ENCODE results near the gene TWIST1. TPM values are rescaled to one million over a fixed set of nuclear protein-coding genes. Genes with fewer than 3 reads are reported as not detected.

Gene TWIST1
- total RNA-seq, 2 donors from 2014 or later = 1.6 to 6.4 TPM

- no peaks in the 10 kb centered on the region for H3K27me3 ChIP-seq (replicated peaks; ENCODE audit: insufficient read depth)
- no peaks in the 10 kb centered on the region for H3K9me3 ChIP-seq
- H3K4me3 ChIP-seq = no peak overlapping the region
- no peaks in the 10 kb centered on the region for H3K4me1 ChIP-seq (replicated peaks)
- H3K36me3 ChIP-seq = no peaks in the 10 kb centered on the region
- TF ChIP-seq POLR2A (IDR thresholded peaks at IDR 0.05) = no peak
- TF ChIP-seq CTCF (IDR thresholded peaks at IDR 0.05) = no peak
- TF ChIP-seq POLR2AphosphoS5 (IDR thresholded peaks at IDR 0.05) = no peak
- intact Hi-C loops (cut with DNase I) = no loop called here
- DNase-seq (ENCODE audit: low spot score) = no peak
- no peak overlapping the region for H3K27ac ChIP-seq
- 59% methylated on average over 4 of the region's 4 CpGs for WGBS
Measured at GRCh38 chr7:19133390-19133789, 16.0 kb upstream of the TWIST1 start.

- Histone ChIP-seq H3K9me3 (no peaks in the 10 kb centered on the region), H3K4me1 (replicated peaks) (no peaks in the 10 kb centered on the region), H3K27me3 (replicated peaks; ENCODE audit: insufficient read depth) (no peaks in the 10 kb centered on the region), H3K36me3 (no peaks in the 10 kb centered on the region), H3K27ac (no peak overlapping the region), H3K4me3 (no peak overlapping the region)
- 52% methylated on average over 1 of the region's 1 CpG for WGBS
- DNase-seq (ENCODE audit: low spot score) = no peak
- TF ChIP-seq CTCF (IDR thresholded peaks at IDR 0.05) (no peak), POLR2A (IDR thresholded peaks at IDR 0.05) (no peak), POLR2AphosphoS5 (IDR thresholded peaks at IDR 0.05) (no peak)
- intact Hi-C loops (cut with DNase I) = no loop called here
Measured at GRCh38 chr7:19128856-19129255, 11.4 kb upstream of the TWIST1 start.

- no peak for TF ChIP-seq POLR2AphosphoS5 (IDR thresholded peaks at IDR 0.05)
- no peak for TF ChIP-seq POLR2A (IDR thresholded peaks at IDR 0.05)
- peak in 2 of 4 experiments; percentile 9 to 15 for TF ChIP-seq CTCF (IDR thresholded peaks at IDR 0.05)
- Histone ChIP-seq H3K4me1 (replicated peaks) (no peaks in the 10 kb centered on the region), H3K27me3 (replicated peaks; ENCODE audit: insufficient read depth) (peaks cover 8% of the 10 kb centered on the region), H3K27ac (no peak overlapping the region), H3K9me3 (no peaks in the 10 kb centered on the region), H3K4me3 (no peak overlapping the region), H3K36me3 (no peaks in the 10 kb centered on the region)
- no peak for DNase-seq (ENCODE audit: low spot score)
- intact Hi-C loops (cut with DNase I) = no loop called here
- WGBS = 44% methylated on average over 2 of the region's 2 CpGs
Measured at GRCh38 chr7:19121977-19122588, 4.6 kb upstream of the TWIST1 start.

- no peaks in the 10 kb centered on the region for H3K4me1 ChIP-seq (replicated peaks)
- no peak for TF ChIP-seq CTCF (IDR thresholded peaks at IDR 0.05)
- no peak for TF ChIP-seq POLR2A (IDR thresholded peaks at IDR 0.05)
- no peak for TF ChIP-seq POLR2AphosphoS5 (IDR thresholded peaks at IDR 0.05)
- H3K36me3 ChIP-seq = no peaks in the 10 kb centered on the region
- 28% methylated on average over 10 of the region's 10 CpGs for WGBS
- H3K9me3 ChIP-seq = no peaks in the 10 kb centered on the region
- H3K4me3 ChIP-seq = no peak overlapping the region
- peaks cover 12% of the 10 kb centered on the region for H3K27me3 ChIP-seq (replicated peaks; ENCODE audit: insufficient read depth)
- no peak for DNase-seq (ENCODE audit: low spot score)
- intact Hi-C loops (cut with DNase I) = no loop called here
- H3K27ac ChIP-seq = no peak overlapping the region
Measured at GRCh38 chr7:19119870-19120486, 2.5 kb upstream of the TWIST1 start.

- Histone ChIP-seq H3K36me3 (no peaks in the 10 kb centered on the region), H3K4me3 (no peak overlapping the region), H3K9me3 (no peaks in the 10 kb centered on the region), H3K27ac (no peak overlapping the region), H3K27me3 (replicated peaks; ENCODE audit: insufficient read depth) (peaks cover 14% of the 10 kb centered on the region), H3K4me1 (replicated peaks) (no peaks in the 10 kb centered on the region)
- no peak for DNase-seq (ENCODE audit: low spot score)
- intact Hi-C loops (cut with DNase I) = no loop called here
- TF ChIP-seq POLR2AphosphoS5 (IDR thresholded peaks at IDR 0.05) (no peak), POLR2A (IDR thresholded peaks at IDR 0.05) (no peak), CTCF (IDR thresholded peaks at IDR 0.05) (no peak)
- 37% methylated on average over 8 of the region's 8 CpGs for WGBS
Measured at GRCh38 chr7:19119372-19119771, 1.9 kb upstream of the TWIST1 start.
